ENCODE measurements around the gene LGMN.

The LGMN gene

DNA sequence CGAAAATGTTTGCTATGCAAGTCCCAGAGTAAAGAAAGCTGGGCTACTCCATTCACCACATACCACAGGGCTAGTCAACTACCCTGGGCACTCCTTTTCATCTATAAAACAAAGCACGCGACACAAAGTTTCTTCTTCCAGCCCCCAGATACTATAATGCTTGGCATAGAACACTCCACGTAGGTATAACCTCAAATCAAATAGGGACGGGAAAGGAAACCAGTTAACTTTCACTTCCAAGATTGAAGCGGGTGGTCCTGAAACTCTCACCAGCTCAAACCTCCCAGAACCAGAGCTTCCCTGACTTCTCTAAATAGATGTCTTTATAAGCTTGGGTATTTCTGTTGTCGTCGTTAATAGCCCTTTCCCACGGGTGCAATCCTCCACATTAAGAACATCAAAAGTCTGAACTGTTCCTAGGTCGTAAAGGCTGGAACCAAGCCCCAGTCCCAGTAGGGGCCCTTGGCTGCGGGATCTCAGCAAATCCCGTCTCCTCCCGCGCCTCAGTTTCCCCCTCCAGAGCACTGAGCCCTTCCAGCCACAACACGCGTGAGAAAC is 647 bp downstream of the LGMN start:
- Mint-ChIP-seq H3K9me3 (no peaks in the 10 kb centered on the region), H3K27me3 (no peaks in the 10 kb centered on the region), H3K4me1 (peaks cover 52% of the 10 kb centered on the region), H3K4me3 (peak overlapping the region; percentile 84), H3K27ac (peak overlapping the region; percentile 77), H3K36me3 (no peaks in the 10 kb centered on the region)
- no peak for ATAC-seq

GRCh38 chr14:92744198-92744597 is 4.2 kb downstream of the LGMN start:
- ATAC-seq, result no peak
- peaks cover 8% of the 10 kb centered on the region for H3K36me3 Mint-ChIP-seq
- no peak overlapping the region for H3K4me3 Mint-ChIP-seq
- no peak overlapping the region for H3K27ac Mint-ChIP-seq
- no peaks in the 10 kb centered on the region for H3K27me3 Mint-ChIP-seq
- no peaks in the 10 kb centered on the region for H3K9me3 Mint-ChIP-seq
- peaks cover 46% of the 10 kb centered on the region for H3K4me1 Mint-ChIP-seq

GRCh38 chr14:92740440-92740839 is 8.0 kb downstream of the LGMN start:
- H3K9me3 Mint-ChIP-seq, result no peaks in the 10 kb centered on the region
- ATAC-seq, result no peak
- no peak overlapping the region for H3K27ac Mint-ChIP-seq
- H3K36me3 Mint-ChIP-seq, result peaks cover 9% of the 10 kb centered on the region
- peaks cover 26% of the 10 kb centered on the region for H3K4me1 Mint-ChIP-seq
- no peak overlapping the region for H3K4me3 Mint-ChIP-seq
- no peaks in the 10 kb centered on the region for H3K27me3 Mint-ChIP-seq

DNA sequence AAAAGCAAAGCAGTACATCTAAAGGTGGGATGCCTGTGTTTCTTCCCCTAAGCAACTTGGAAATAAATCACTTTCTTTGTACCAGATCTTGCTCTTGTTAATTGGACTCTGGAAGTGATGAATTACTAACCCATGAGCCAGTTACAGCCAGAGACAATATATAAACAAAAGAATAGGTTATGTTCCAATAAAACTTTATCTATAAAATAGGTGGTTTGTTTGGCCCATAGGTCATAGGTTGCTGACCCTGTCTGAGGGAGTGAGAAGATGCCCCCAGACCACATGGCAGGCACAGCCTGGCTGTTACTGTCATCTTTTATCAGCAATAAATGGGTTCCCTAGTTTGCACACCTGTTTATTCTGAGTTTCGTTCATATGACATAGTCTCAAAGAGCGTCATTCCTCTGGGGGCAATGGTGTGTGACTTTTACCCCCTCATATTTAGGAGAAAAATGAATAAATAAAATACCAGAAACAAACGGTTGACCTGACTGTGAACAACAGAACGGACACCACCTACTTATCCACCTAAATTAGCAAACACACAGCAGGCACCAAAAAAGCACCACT is 10.7 kb downstream of the LGMN start:
- ATAC-seq, result no peak
- Mint-ChIP-seq H3K9me3 (no peaks in the 10 kb centered on the region), H3K36me3 (peaks cover 10% of the 10 kb centered on the region), H3K27ac (peak overlapping the region; percentile 5), H3K4me3 (no peak overlapping the region), H3K27me3 (no peaks in the 10 kb centered on the region), H3K4me1 (peaks cover 17% of the 10 kb centered on the region)

GRCh38 chr14:92737206-92737605 is 11.2 kb downstream of the LGMN start:
- Mint-ChIP-seq H3K36me3 (peaks cover 15% of the 10 kb centered on the region), H3K27me3 (no peaks in the 10 kb centered on the region), H3K4me3 (no peak overlapping the region), H3K27ac (peak overlapping the region; percentile 5), H3K4me1 (peaks cover 17% of the 10 kb centered on the region), H3K9me3 (no peaks in the 10 kb centered on the region)
- ATAC-seq, result no peak

DNA sequence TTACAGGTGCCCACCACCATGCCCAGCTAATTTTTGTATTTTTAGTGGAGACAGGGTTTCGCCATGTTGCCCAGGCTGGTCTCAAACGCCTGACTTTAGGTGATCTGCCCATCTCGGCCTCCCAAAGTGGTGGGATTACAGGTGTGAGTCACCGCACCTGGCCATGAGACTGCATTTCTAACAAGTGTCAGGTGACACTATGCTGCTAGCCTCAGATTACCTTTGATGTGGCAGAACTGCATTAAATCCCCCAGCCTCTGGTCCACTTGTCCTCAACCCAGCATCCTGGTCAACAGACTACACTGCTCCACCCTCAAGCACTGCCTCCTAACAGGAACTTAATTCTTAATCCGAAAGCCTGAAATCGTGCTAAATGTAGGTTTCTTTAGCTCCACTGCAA is 13.1 kb downstream of the LGMN start:
- Mint-ChIP-seq H3K9me3 (no peaks in the 10 kb centered on the region), H3K4me1 (peaks cover 17% of the 10 kb centered on the region), H3K27me3 (no peaks in the 10 kb centered on the region), H3K36me3 (peaks cover 30% of the 10 kb centered on the region), H3K4me3 (no peak overlapping the region), H3K27ac (no peak overlapping the region)
- no peak for ATAC-seq

- H3K27ac Mint-ChIP-seq, result no peak overlapping the region
- no peaks in the 10 kb centered on the region for H3K9me3 Mint-ChIP-seq
- peaks cover 17% of the 10 kb centered on the region for H3K4me1 Mint-ChIP-seq
- ATAC-seq, result no peak
- H3K27me3 Mint-ChIP-seq, result no peaks in the 10 kb centered on the region
- no peak overlapping the region for H3K4me3 Mint-ChIP-seq
- peaks cover 26% of the 10 kb centered on the region for H3K36me3 Mint-ChIP-seq
Observed at GRCh38 chr14:92734618-92735017, 13.8 kb downstream of the LGMN start.

DNA sequence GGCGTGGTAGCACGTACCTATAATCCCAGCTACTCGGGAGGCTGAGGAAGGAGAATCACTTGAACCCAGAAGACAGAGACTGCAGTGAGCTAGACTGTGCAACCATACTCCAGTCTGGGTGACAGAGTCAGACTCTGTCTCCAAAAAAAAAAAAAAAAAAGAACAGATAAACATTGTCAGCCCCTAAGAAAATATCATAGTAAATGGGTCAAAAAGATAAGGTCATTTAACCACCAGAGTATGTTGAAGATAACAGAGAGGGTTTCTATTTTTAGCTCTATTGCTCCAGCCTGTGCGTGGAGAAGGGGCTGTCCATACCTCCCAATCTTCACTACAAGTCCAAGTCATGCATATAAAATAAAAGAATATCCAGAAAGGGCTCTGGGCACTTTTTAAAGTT is 15.4 kb downstream of the LGMN start:
- peaks cover 19% of the 10 kb centered on the region for H3K4me1 Mint-ChIP-seq
- H3K9me3 Mint-ChIP-seq, result no peaks in the 10 kb centered on the region
- no peak overlapping the region for H3K4me3 Mint-ChIP-seq
- no peak overlapping the region for H3K27ac Mint-ChIP-seq
- no peak for ATAC-seq
- H3K27me3 Mint-ChIP-seq, result no peaks in the 10 kb centered on the region
- H3K36me3 Mint-ChIP-seq, result peaks cover 21% of the 10 kb centered on the region

GRCh38 chr14:92731622-92732115 is 16.8 kb downstream of the LGMN start:
- H3K36me3 Mint-ChIP-seq, result peaks cover 29% of the 10 kb centered on the region
- H3K9me3 Mint-ChIP-seq, result no peaks in the 10 kb centered on the region
- H3K4me1 Mint-ChIP-seq, result peaks cover 10% of the 10 kb centered on the region
- H3K4me3 Mint-ChIP-seq, result no peak overlapping the region
- no peaks in the 10 kb centered on the region for H3K27me3 Mint-ChIP-seq
- ATAC-seq, result no peak
- H3K27ac Mint-ChIP-seq, result no peak overlapping the region

GRCh38 chr14:92729634-92730358 is 18.6 kb downstream of the LGMN start:
- peaks cover 40% of the 10 kb centered on the region for H3K36me3 Mint-ChIP-seq
- H3K9me3 Mint-ChIP-seq, result no peaks in the 10 kb centered on the region
- no peak overlapping the region for H3K27ac Mint-ChIP-seq
- peak; percentile 80 for ATAC-seq
- H3K4me1 Mint-ChIP-seq, result peaks cover 8% of the 10 kb centered on the region
- H3K4me3 Mint-ChIP-seq, result no peak overlapping the region
- no peaks in the 10 kb centered on the region for H3K27me3 Mint-ChIP-seq

GRCh38 chr14:92728759-92729364 is 19.6 kb downstream of the LGMN start:
- Mint-ChIP-seq H3K4me3 (no peak overlapping the region), H3K27me3 (no peaks in the 10 kb centered on the region), H3K36me3 (peaks cover 48% of the 10 kb centered on the region), H3K4me1 (peaks cover 8% of the 10 kb centered on the region), H3K27ac (no peak overlapping the region), H3K9me3 (no peaks in the 10 kb centered on the region)
- peak; percentile 70 for ATAC-seq

GRCh38 chr14:92726933-92727262 is 21.5 kb downstream of the LGMN start:
- Mint-ChIP-seq H3K4me1 (peaks cover 8% of the 10 kb centered on the region), H3K4me3 (no peak overlapping the region), H3K36me3 (peaks cover 39% of the 10 kb centered on the region), H3K27me3 (no peaks in the 10 kb centered on the region), H3K9me3 (no peaks in the 10 kb centered on the region), H3K27ac (no peak overlapping the region)
- no peak for ATAC-seq

DNA sequence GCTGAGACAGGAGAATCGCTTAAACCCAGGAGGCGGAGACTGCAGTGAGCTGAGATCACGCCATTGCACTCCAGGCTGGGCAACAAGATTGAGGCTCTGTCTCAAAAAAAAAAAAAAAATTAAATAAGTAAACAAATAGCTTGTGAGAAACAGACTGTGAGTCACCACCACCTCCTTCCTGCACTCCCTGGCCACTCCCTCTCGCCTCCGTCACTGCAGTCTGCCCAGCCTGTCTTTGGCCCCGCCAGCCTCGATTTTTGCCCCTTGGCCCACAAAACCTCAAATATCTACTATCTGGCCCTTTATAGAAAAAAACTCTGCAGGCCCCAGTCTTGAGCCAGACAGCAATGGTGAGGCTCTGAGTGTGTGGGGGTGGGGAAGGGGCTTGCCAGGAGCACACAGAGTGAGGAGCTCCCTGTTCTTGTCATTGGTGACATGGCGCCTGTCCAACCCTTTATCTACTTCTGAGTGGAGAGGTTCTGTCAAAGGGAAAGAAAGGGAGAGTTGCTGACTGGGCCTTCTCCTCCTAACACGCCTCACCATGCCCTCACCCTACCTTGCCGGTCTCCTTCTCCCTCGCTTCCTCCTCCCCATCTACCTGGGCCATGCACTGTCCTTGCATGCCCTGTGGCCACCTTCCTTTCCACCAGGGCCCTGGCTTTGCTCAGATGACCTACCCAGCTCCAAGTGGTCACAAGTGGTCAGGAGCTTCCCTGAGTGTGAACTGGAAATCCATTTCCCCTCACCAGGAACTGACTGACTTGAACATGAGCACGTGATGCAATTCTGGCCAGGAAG is 22.1 kb downstream of the LGMN start:
- Mint-ChIP-seq H3K27ac (no peak overlapping the region), H3K27me3 (no peaks in the 10 kb centered on the region), H3K36me3 (peaks cover 33% of the 10 kb centered on the region), H3K4me3 (no peak overlapping the region), H3K4me1 (peaks cover 8% of the 10 kb centered on the region), H3K9me3 (no peaks in the 10 kb centered on the region)
- no peak for ATAC-seq

DNA sequence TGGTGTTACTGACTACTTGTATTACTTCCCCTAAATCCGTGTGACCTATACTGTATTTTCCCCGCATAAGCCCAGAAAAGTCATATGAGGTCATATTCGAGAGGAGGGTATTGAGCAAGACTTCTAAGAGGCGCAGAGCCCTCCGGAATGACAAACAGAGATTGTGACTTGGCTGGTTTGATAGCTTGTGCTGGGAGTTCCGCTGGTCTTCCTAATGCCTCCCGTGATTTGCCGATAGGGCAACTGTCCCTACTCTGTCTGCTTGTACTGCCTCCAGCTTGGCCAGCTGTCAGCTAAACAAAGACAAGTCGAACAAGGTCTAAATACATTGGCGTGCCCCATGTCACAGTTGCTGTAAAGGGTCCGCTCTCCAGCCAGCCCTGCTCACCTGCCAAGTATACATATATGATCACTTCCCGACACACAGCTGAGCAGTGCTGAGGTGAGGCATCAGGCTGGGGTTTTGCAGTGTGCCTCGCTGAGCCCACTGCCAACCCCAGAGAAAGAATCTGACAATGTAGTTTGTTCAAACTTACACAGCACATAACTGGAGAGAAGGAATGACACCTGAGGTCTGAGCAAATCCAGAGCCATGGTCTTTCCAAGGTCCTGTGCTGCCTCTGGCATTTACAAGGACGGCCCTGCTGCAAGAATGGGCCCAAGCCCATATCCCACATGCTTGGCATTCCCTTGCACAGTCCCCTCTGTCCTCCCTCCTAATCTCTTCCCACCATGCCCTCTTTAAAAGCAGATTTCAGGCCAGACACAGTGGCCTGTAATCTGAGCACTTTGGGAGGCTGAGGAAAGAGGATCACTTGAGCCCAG is 23.7 kb downstream of the LGMN start:
- ATAC-seq, result no peak
- H3K4me1 Mint-ChIP-seq, result peaks cover 8% of the 10 kb centered on the region
- H3K36me3 Mint-ChIP-seq, result peaks cover 27% of the 10 kb centered on the region
- H3K4me3 Mint-ChIP-seq, result no peak overlapping the region
- no peaks in the 10 kb centered on the region for H3K27me3 Mint-ChIP-seq
- H3K9me3 Mint-ChIP-seq, result no peaks in the 10 kb centered on the region
- no peak overlapping the region for H3K27ac Mint-ChIP-seq
